HG03432 (cell line): ENCODE data around the gene CALU.

Experiments used
- ATAC-seq: cut with Tn5 transposase; IDR thresholded peaks from one replicate; pipeline ENCODE4 v1.9.1; 2021; ENCODE audit warnings: mild to moderate bottlenecking, moderate library complexity; ENCODE audit not compliant: unreplicated experiment

Gene CALU

GRCh38 chr7:128721376-128721775 lies 17.8 kb upstream of the CALU start:
- no peak for ATAC-seq

- ATAC-seq: no peak
Observed at GRCh38 chr7:128724743-128725142, 14.4 kb upstream of the CALU start.

GRCh38 chr7:128725531-128725930 lies 13.6 kb upstream of the CALU start:
- no peak for ATAC-seq

GRCh38 chr7:128726059-128726736 lies 13.0 kb upstream of the CALU start:
- no peak for ATAC-seq

GRCh38 chr7:128726737-128727072 lies 12.5 kb upstream of the CALU start:
- no peak for ATAC-seq

GRCh38 chr7:128727239-128727638 lies 11.9 kb upstream of the CALU start:
- ATAC-seq: no peak

GRCh38 chr7:128728598-128728997 lies 10.6 kb upstream of the CALU start:
- ATAC-seq: no peak

GRCh38 chr7:128729494-128729893 lies 9.7 kb upstream of the CALU start:
- ATAC-seq: no peak

GRCh38 chr7:128731184-128731583 lies 8.0 kb upstream of the CALU start:
- no peak for ATAC-seq

- no peak for ATAC-seq
Observed at GRCh38 chr7:128732521-128733277, 6.5 kb upstream of the CALU start.

GRCh38 chr7:128733278-128733645 lies 5.9 kb upstream of the CALU start:
- ATAC-seq: no peak

GRCh38 chr7:128734890-128735289 lies 4.3 kb upstream of the CALU start:
- no peak for ATAC-seq

- ATAC-seq: no peak
Observed at GRCh38 chr7:128735436-128735835, 3.7 kb upstream of the CALU start.

GRCh38 chr7:128737441-128737840 lies 1.7 kb upstream of the CALU start:
- no peak for ATAC-seq

GRCh38 chr7:128737867-128738385 lies 1.2 kb upstream of the CALU start:
- ATAC-seq: no peak

GRCh38 chr7:128738570-128739047 lies 550 bp upstream of the CALU start:
- peak; percentile 8 for ATAC-seq

GRCh38 chr7:128739990-128740682 lies 977 bp downstream of the CALU start:
- no peak for ATAC-seq

- no peak for ATAC-seq
Observed at GRCh38 chr7:128740996-128741395, 1.8 kb downstream of the CALU start.

- no peak for ATAC-seq
Observed at GRCh38 chr7:128741491-128741890, 2.3 kb downstream of the CALU start.

- ATAC-seq: no peak
Observed at GRCh38 chr7:128742206-128742605, 3.0 kb downstream of the CALU start.

GRCh38 chr7:128743112-128743772 lies 4.1 kb downstream of the CALU start:
- ATAC-seq: no peak
